Neural crest cell (in vitro differentiated cells): Measurements from ENCODE around the gene TMEM164. TPM values are rescaled to one million over a fixed set of nuclear protein-coding genes. Genes with fewer than 3 reads are reported as not detected.

Experiments used
- DNase-seq: peaks from one replicate; pipeline ENCODE4 v3.0.0; 2021; ENCODE audit warnings: low read depth, mixed read lengths, low spot score
- H3K27ac Mint-ChIP-seq: one replicate; pipeline ENCODE4 v1.8.0; 2021; ENCODE audit warnings: mild to moderate bottlenecking, mixed read lengths; ENCODE audit not compliant: unreplicated experiment
- H3K27me3 Mint-ChIP-seq: 2 replicates; pipeline ENCODE4 v1.8.0; 2021; ENCODE audit warnings: low read depth, mild to moderate bottlenecking, mixed read lengths
- H3K36me3 Mint-ChIP-seq: 2 replicates; pipeline ENCODE4 v1.8.0; 2021; ENCODE audit warnings: low read depth, mild to moderate bottlenecking, mixed read lengths
- H3K4me1 Mint-ChIP-seq: 2 replicates; pipeline ENCODE4 v1.8.0; 2021; ENCODE audit warnings: mixed read lengths
- H3K4me3 Mint-ChIP-seq: one replicate; pipeline ENCODE4 v1.8.0; 2021; ENCODE audit warnings: mild to moderate bottlenecking, mixed read lengths
- H3K9me3 Mint-ChIP-seq: 2 replicates; pipeline ENCODE4 v1.8.0; 2021; ENCODE audit warnings: mixed read lengths
- CTCF ChIP-seq: fragments of 200-600 bp; sonication (generic); conservative IDR thresholded peaks from 2 replicates; pipeline ENCODE4 v1.5.0; 2021; ENCODE audit warnings: antibody characterized with exemption, mild to moderate bottlenecking
- total RNA-seq: library from RNA; stranded (reverse); gene quantifications from 2 replicates; pipeline ENCODE4 v1.2.1, GENCODE V29; 2021

Gene TMEM164
- total RNA-seq, 1 donor from 2014 or later: 90.2 TPM

DNA sequence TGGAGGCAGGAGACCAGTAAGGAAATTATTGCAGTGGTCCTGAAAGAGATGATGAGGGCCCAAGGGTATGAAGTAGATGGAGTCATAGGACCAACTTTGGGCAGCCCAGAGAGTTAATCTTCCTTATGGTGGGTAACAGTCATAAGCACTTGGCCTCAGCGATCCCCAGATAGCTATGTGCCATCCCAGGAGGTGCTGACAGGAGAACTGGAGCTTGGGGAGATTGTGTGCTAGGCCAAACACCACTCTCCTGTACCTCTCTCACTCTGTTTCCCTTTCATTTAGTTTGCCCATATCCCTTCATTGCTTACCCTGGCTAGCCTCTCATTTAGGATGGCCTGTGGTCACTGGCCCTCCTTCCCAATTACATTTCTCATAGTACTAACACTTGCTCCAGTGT lies 60.0 kb downstream of the TMEM164 start:
- Mint-ChIP-seq H3K27ac (peak overlapping the region; percentile 64), H3K4me1 (peaks cover 9% of the 10 kb centered on the region), H3K9me3 (peaks cover 6% of the 10 kb centered on the region), H3K4me3 (no peak overlapping the region), H3K36me3 (peaks cover 12% of the 10 kb centered on the region), H3K27me3 (no peaks in the 10 kb centered on the region)
- no peak for DNase-seq
- no peak for TF ChIP-seq CTCF

DNA sequence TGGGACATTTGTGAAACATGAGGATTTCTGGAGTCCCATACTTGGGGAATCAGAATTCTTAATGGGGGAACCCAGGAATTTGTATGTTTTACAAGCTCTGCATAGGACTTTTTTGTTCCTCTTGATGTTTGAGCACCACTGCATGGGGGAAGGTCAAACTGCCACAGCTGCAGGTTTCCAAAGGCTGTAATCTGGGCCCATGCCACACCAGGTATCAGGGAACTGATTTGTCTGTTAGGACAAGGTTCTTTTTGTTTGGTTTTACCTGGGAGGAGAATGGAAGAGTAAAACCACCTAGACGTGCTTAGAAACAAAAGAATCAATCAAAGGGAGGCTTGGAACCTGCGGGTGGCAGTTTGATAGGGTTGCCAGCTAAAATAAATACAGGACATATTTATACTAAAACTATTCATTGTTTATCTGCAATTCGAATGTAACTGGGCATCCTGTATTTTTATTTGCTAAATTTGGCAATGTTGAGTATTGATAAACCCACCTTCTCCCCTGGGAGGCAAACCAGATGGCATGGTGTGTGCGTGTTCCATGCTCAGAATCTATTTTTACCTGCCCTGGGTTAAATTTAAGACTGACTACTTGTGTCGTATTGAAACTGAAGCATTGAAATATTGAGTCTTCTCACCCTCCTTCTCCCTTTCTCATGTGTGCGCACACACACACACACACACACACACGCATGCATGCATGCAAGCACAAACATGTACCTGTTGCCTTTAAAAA lies 63.7 kb downstream of the TMEM164 start:
- no peak for TF ChIP-seq CTCF
- H3K27me3 Mint-ChIP-seq: no peaks in the 10 kb centered on the region
- H3K4me1 Mint-ChIP-seq: peaks cover 4% of the 10 kb centered on the region
- H3K27ac Mint-ChIP-seq: no peak overlapping the region
- peaks cover 10% of the 10 kb centered on the region for H3K36me3 Mint-ChIP-seq
- H3K4me3 Mint-ChIP-seq: no peak overlapping the region
- DNase-seq: no peak
- H3K9me3 Mint-ChIP-seq: no peaks in the 10 kb centered on the region

GRCh38 chrX:110070970-110071369 lies 68.1 kb downstream of the TMEM164 start:
- H3K9me3 Mint-ChIP-seq: peaks cover 11% of the 10 kb centered on the region
- no peak overlapping the region for H3K4me3 Mint-ChIP-seq
- TF ChIP-seq CTCF: no peak
- no peaks in the 10 kb centered on the region for H3K27me3 Mint-ChIP-seq
- H3K36me3 Mint-ChIP-seq: peaks cover 32% of the 10 kb centered on the region
- DNase-seq: no peak
- peaks cover 4% of the 10 kb centered on the region for H3K4me1 Mint-ChIP-seq
- H3K27ac Mint-ChIP-seq: no peak overlapping the region

- Mint-ChIP-seq H3K4me1 (peaks cover 17% of the 10 kb centered on the region), H3K4me3 (no peak overlapping the region), H3K9me3 (no peaks in the 10 kb centered on the region), H3K27me3 (no peaks in the 10 kb centered on the region), H3K27ac (no peak overlapping the region), H3K36me3 (peaks cover 14% of the 10 kb centered on the region)
- TF ChIP-seq CTCF: no peak
- no peak for DNase-seq
Measured at GRCh38 chrX:110081320-110081719, 78.4 kb downstream of the TMEM164 start.

DNA sequence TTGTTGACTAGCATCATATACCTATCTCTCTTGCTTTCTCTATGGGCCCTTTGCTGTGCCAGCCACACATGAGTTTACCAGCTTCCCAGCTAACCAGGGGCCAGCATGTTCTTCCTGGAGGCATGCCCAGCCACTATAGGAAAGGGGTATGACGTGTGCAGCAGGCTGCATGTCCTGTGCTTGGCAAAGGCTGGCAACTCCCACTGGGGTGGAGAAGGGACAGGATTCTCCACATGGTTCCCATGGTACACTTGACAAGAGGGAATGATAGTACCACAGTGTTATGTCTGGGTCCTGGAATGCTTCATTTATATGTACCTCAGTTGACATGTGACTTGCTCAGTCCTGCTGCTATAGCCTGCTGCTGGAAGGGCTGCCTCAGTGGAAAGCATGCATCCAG lies 78.8 kb downstream of the TMEM164 start:
- no peak for TF ChIP-seq CTCF
- peaks cover 17% of the 10 kb centered on the region for H3K4me1 Mint-ChIP-seq
- DNase-seq: no peak
- no peak overlapping the region for H3K4me3 Mint-ChIP-seq
- no peaks in the 10 kb centered on the region for H3K27me3 Mint-ChIP-seq
- H3K27ac Mint-ChIP-seq: no peak overlapping the region
- H3K36me3 Mint-ChIP-seq: peaks cover 10% of the 10 kb centered on the region
- H3K9me3 Mint-ChIP-seq: no peaks in the 10 kb centered on the region
